OCI-LY1 (cell line): Measurements from ENCODE around the gene ONECUT3.
A peak's percentile ranks its signal among the peaks of the same experiment; 100 is the strongest.

Experiments
- H2AFZ ChIP-seq: fragments of 200-600 bp; sonication (generic), shearing (Covaris generic); 2 replicates; pipeline ENCODE4 v1.6.0; 2014; ENCODE audit warnings: antibody characterized with exemption, mild to moderate bottlenecking, low read length
- H3F3A ChIP-seq: fragments of 200-600 bp; sonication (generic), shearing (Covaris generic); 2 replicates; pipeline ENCODE4 v1.6.0; 2014; ENCODE audit warnings: mild to moderate bottlenecking, antibody characterized with exemption, low read length, moderate library complexity; ENCODE audit not compliant: insufficient read depth
- H3K27ac ChIP-seq: fragments of 200-600 bp; sonication (generic); 2 replicates; pipeline ENCODE4 v1.5.1; 2014; ENCODE audit warnings: low read length, mixed run types, mild to moderate bottlenecking, low read depth; ENCODE audit not compliant: poor library complexity, severe bottlenecking
- H3K27me3 ChIP-seq: fragments of 200-600 bp; sonication (generic); 2 replicates; pipeline ENCODE4 v1.6.0; 2014; ENCODE audit warnings: antibody characterized with exemption, mild to moderate bottlenecking, low read length, moderate library complexity; ENCODE audit not compliant: insufficient read depth
- H3K36me3 ChIP-seq: fragments of 200-600 bp; sonication (generic); 2 replicates; pipeline ENCODE4 v1.6.1; 2014; ENCODE audit warnings: mild to moderate bottlenecking, antibody characterized with exemption, low read length, moderate library complexity, mixed read lengths; ENCODE audit not compliant: insufficient read depth
- H3K4me1 ChIP-seq: fragments of 200-600 bp; sonication (generic); 2 replicates; pipeline ENCODE4 v1.5.1; 2014; ENCODE audit warnings: mild to moderate bottlenecking, low read length, moderate library complexity; ENCODE audit not compliant: insufficient read depth, severe bottlenecking
- H3K4me2 ChIP-seq: fragments of 200-600 bp; sonication (generic), shearing (Covaris generic); 2 replicates; pipeline ENCODE4 v1.6.1; 2014; ENCODE audit warnings: low read length
- H3K4me3 ChIP-seq: fragments of 200-600 bp; sonication (generic); 2 replicates; pipeline ENCODE4 v1.5.1; 2014; ENCODE audit warnings: low read length, low read depth, mild to moderate bottlenecking, mixed read lengths; ENCODE audit not compliant: poor library complexity, severe bottlenecking
- H3K79me2 ChIP-seq: fragments of 200-600 bp; shearing (Covaris generic); 2 replicates; pipeline ENCODE4 v1.6.1; 2016; ENCODE audit warnings: mixed run types, low read length, mixed read lengths; ENCODE audit not compliant: insufficient read depth
- H3K9ac ChIP-seq: fragments of 200-600 bp; sonication (generic), shearing (Covaris generic); 2 replicates; pipeline ENCODE4 v1.6.1; 2014; ENCODE audit warnings: mild to moderate bottlenecking, low read length, mixed read lengths
- H3K9me2 ChIP-seq: fragments of 200-600 bp; sonication (generic), shearing (Covaris generic); 2 replicates; pipeline ENCODE4 v1.6.1; 2014; ENCODE audit warnings: low read depth, mild to moderate bottlenecking, low read length, mixed read lengths
- H3K9me3 ChIP-seq: fragments of 200-600 bp; shearing (Covaris generic); 2 replicates; pipeline ENCODE4 v1.6.1; 2014; ENCODE audit warnings: low read length, mixed read lengths
- H4K20me1 ChIP-seq: fragments of 200-600 bp; sonication (generic), shearing (Covaris generic); 2 replicates; pipeline ENCODE4 v1.6.0; 2016; ENCODE audit warnings: mild to moderate bottlenecking, low read length; ENCODE audit not compliant: insufficient read depth
- CTCF ChIP-seq: fragments of 200-600 bp; sonication (generic), shearing (Covaris generic); IDR thresholded peaks from 2 replicates; pipeline ENCODE4 v1.5.1; 2017; ENCODE audit warnings: mild to moderate bottlenecking, antibody characterized with exemption, low read length, moderate library complexity, mixed read lengths
- EZH2 ChIP-seq: fragments of 200-600 bp; sonication (generic), shearing (Covaris generic); IDR thresholded peaks from 2 replicates; pipeline ENCODE4 v1.8.0; 2017; ENCODE audit warnings: borderline replicate concordance, mixed run types, mild to moderate bottlenecking, antibody characterized with exemption, low read length, moderate library complexity, mixed read lengths

Gene ONECUT3

GRCh38 chr19:1811472-1811894, 58.2 kb downstream of the ONECUT3 start:
- Histone ChIP-seq H3K9ac (peak overlapping the region; percentile 53; the same call in 1 of the 2 replicates), H3K27me3 (peaks cover 7% of the 10 kb centered on the region; the same call in 1 of the 2 replicates), H3K4me3 (peak overlapping the region; percentile 58), H3K79me2 (no peaks in the 10 kb centered on the region), H3K4me1 (peaks cover 14% of the 10 kb centered on the region), H3K4me2 (peak overlapping the region; percentile 59), H3F3A (no peaks in the 10 kb centered on the region), H3K9me3 (no peaks in the 10 kb centered on the region), H2AFZ (no peak overlapping the region), H4K20me1 (no peaks in the 10 kb centered on the region), H3K27ac (no peak overlapping the region), H3K36me3 (peaks cover 16% of the 10 kb centered on the region), H3K9me2 (no peaks in the 10 kb centered on the region)
- TF ChIP-seq EZH2 = no peak
- no peak for TF ChIP-seq CTCF

- peak within 1 kb of the TSS; percentile 58 for H3K4me3 ChIP-seq
- no peaks in the 10 kb centered on the region for H3K79me2 ChIP-seq
- no peak within 1 kb of the TSS for H2AFZ ChIP-seq
- no peaks in the 10 kb centered on the region for H3F3A ChIP-seq
- peak within 1 kb of the TSS; percentile 65 for H3K27ac ChIP-seq
- no peaks in the 10 kb centered on the region for H4K20me1 ChIP-seq
- TF ChIP-seq EZH2 = no peak
- peak; percentile 50 for TF ChIP-seq CTCF
- H3K36me3 ChIP-seq = peaks cover 20% of the 10 kb centered on the region
- H3K9me3 ChIP-seq = no peaks in the 10 kb centered on the region
- H3K9me2 ChIP-seq = no peaks in the 10 kb centered on the region
- H3K27me3 ChIP-seq = peaks cover 7% of the 10 kb centered on the region; the same call in 1 of the 2 replicates
- peaks cover 14% of the 10 kb centered on the region for H3K4me1 ChIP-seq
- peak within 1 kb of the TSS; percentile 53 for H3K9ac ChIP-seq
- H3K4me2 ChIP-seq = peak within 1 kb of the TSS; percentile 79
Observed at GRCh38 chr19:1811942-1812425, 58.7 kb downstream of the ONECUT3 start, which contains the start of gene ATP8B3. Gene ATP8B3, minus strand, starts transcription at chr19:1812276. Its CDS starts 540 bp downstream, at chr19:1811736.

GRCh38 chr19:1812426-1813191, 59.3 kb downstream of the ONECUT3 start:
- no peaks in the 10 kb centered on the region for H3K9me3 ChIP-seq
- peaks cover 14% of the 10 kb centered on the region for H3K4me1 ChIP-seq
- H3K36me3 ChIP-seq = peaks cover 26% of the 10 kb centered on the region
- H3K4me2 ChIP-seq = peak overlapping the region; percentile 79
- no peaks in the 10 kb centered on the region for H4K20me1 ChIP-seq
- TF ChIP-seq EZH2 (no peak), CTCF (peak; percentile 96)
- H3K79me2 ChIP-seq = no peaks in the 10 kb centered on the region
- H2AFZ ChIP-seq = no peak overlapping the region
- H3K9me2 ChIP-seq = no peaks in the 10 kb centered on the region
- H3K9ac ChIP-seq = peak overlapping the region; percentile 51
- 0 out of 2 replicates have a peak, but pooled peaks cover 3% of the 10 kb centered on the region for H3K27me3 ChIP-seq
- H3K27ac ChIP-seq = peak overlapping the region; percentile 65
- H3F3A ChIP-seq = no peaks in the 10 kb centered on the region
- peak overlapping the region; percentile 58 for H3K4me3 ChIP-seq
